HG03108 (cell line): ENCODE data around the gene BCL2L14.
"Not testable (repeated sequence)": the region's sequence is repeated elsewhere in the genome, so short reads cannot be mapped to it uniquely, and the experiment has no call there.

Experiments
- ATAC-seq: cut with Tn5 transposase; IDR thresholded peaks from one replicate; pipeline ENCODE4 v1.9.1; 2021; ENCODE audit warnings: moderate library complexity; ENCODE audit not compliant: unreplicated experiment

BCL2L14 gene

DNA sequence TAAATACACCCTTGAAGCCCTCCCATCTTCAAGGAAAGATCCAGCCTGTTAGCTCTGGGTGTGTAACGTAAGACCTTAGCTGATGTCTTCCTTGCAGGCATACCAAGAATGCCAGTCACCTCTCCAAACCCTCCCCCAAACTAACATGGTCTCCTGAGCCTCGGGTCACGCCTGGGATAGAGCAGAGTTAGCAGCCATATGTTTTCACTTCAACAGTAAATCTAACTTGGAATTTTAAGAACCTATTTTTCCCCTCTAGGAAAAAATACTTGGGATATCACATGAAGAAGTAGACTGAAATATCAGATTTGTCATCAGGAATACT, 27.9 kb downstream of the BCL2L14 start:
- ATAC-seq: no peak

DNA sequence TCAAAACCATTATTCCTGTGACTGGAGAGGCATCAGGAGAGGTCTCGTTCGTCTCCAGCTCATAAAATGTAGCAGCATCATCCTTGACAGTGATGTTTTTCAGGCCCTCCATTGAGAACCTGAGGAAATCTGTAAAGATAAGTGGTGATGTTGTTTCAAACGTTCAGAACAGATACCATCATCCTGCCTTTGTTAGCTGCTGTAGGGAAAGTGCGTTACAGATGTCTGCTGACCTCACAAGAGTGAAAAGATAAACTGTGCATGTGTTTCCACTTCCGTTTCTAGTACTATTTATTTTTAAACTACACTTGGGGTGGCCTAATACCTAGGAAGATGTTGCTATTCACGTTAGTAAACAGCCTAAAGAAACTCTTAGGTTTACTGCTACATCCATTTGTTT, 28.4 kb downstream of the BCL2L14 start:
- no peak for ATAC-seq

GRCh38 chr12:12107678-12108077, 36.9 kb downstream of the BCL2L14 start:
- ATAC-seq: no peak

- ATAC-seq: no peak
Observed at GRCh38 chr12:12108441-12109058, 37.8 kb downstream of the BCL2L14 start.

DNA sequence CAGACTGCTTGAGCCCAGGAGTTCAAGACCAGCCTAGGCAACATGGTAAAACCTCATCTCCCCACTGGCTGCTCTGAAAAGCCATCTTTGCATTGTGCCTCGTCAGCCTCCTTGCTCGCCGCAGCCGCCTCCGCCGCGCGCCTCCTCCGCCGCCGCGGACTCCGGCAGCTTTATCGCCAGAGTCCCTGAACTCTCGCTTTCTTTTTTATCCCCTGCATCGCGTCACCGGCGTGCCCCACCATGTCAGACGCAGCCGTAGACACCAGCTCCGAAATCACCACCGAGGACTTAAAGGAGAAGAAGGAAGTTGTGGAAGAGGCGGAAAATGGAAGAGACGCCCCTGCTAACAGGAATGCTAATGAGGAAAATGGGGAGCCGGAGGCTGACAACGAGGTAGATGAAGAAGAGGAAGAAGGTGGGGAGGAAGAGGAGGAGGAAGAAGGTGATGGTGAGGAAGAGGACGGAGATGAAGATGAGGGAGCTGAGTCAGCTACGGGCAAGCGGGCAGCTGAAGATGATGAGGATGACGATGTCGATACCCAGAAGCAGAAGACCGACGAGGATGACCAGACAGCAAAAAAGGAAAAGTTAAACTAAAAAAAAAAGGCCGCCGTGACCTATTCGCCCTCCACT, 40.3 kb downstream of the BCL2L14 start:
- ATAC-seq: not testable (repeated sequence)

DNA sequence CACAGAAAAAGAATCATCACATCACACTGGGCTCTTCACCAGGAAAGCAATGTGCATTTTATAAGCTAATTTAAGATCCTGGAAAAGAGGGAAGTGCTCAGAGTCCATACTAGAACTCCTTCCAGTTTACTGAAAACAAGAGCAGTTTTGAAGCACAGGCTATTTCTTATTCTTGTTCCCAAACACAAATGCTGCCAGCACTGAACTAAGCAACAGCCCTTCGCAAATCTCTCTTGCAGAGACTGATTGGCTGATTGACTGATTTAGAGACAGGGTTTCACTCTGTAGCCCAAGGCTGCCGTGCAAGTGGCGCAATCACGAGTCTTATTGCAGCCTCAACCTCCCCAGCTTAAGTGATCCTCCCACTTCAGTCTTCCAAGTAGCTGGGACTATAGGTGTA, 44.8 kb downstream of the BCL2L14 start:
- no peak for ATAC-seq

DNA sequence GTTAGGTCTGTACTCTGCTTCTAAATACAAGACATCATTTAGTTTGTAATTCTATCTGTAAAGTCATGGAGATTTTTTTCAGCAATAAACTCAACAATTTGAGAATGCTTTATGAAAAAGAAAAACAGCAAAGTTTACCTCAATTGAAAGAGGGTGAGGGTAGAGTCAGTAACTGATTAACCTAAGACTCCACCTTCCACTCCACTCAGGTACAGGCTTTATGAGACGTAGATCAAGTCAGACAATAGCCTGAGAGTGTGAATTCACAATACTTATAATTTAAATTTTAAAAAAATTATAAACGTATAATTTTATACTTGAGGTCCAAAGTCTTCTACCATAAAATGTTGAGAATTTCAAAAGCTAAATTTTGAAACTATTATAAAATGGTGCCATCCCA, 45.9 kb downstream of the BCL2L14 start:
- no peak for ATAC-seq

- ATAC-seq: no peak
Observed at GRCh38 chr12:12121061-12121460, 50.3 kb downstream of the BCL2L14 start.

- no peak for ATAC-seq
Observed at GRCh38 chr12:12123036-12123604, 52.4 kb downstream of the BCL2L14 start.

- ATAC-seq: no peak
Observed at GRCh38 chr12:12126551-12126950, 55.8 kb downstream of the BCL2L14 start.

DNA sequence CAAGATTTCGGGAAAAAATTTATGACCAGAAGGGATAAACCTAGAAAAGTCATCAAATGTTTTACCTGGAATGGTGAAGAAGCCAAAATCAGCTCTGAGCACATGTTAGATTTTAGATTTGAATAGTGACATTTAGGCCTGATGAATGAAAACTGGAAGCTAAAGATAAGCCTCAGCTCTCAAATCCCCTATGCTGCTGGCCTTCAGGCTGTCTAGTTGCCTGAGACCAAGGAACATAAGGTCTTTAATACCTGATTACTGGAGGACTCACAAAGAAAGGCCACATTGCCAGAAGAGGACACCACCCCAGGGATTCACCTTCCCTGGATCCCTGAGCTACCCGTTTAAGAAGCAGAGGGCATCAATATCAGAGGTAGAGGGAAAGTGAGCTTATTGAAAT, 56.6 kb downstream of the BCL2L14 start:
- ATAC-seq: no peak

- no peak for ATAC-seq
Observed at GRCh38 chr12:12128670-12129069, 57.9 kb downstream of the BCL2L14 start.

DNA sequence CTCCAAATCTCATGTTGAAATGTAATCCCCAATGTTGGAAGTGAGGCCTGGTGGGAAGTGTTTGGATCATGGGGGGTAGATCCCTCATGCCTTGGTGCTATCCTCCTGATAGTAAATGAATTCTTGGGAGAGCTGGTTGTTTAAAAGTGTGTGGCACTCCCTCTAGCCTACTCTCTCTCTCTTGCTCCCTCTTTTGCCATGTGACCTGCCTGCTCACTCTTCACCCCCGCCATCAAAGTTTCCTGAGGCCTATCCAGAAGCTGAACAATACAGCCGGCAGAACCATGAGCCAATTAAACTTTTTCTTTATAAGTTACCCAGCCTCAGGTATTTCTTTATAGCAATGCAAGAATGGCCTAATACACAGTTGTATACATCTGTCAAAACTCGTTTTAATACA, 62.5 kb downstream of the BCL2L14 start:
- ATAC-seq: no peak

- ATAC-seq: no peak
Observed at GRCh38 chr12:12133785-12134184, 63.0 kb downstream of the BCL2L14 start.

DNA sequence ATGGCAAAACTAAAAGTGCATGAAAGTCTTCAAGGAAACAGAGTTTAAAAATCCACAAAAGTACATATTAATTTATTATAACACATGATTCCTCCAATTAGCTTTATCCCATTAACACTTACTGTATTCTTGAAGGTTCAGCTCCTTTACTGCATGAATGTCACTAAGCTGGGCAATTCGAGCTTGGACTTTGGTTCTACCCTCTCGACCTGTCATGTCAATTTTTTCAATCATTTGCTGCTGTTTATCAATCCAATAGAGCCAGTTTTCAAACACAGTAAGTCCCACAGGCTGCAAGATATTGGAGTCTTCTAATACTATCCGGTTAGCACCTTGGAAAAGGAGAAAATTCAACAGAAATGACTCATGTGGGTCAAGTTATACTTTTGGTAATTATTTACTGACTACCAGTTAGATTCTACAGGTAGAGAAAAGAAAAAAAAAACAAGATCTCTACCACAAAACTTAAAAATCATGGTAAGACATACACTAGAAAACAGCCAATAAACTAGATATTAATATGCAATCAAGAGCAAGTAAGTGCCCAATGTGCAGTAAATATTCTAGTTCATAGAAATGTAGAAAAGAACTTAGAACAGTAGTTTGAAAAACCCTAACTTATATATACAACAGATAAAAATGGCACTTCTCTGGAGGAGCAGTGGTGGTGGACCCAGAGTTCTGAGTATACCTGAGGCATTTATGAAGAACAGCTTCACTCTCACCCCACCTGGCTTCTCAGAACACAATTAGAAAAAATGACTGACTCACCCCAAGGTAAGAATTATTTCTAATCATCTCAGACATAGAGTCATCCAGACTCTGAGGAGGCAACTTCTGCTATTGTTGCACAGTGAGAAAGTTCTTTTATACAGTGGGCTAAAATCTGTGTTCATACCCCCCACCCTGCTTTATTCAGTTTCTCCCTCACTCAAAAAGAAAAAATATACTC, 67.7 kb downstream of the BCL2L14 start:
- ATAC-seq: no peak

- ATAC-seq: no peak
Observed at GRCh38 chr12:12141000-12141399, 70.3 kb downstream of the BCL2L14 start.

DNA sequence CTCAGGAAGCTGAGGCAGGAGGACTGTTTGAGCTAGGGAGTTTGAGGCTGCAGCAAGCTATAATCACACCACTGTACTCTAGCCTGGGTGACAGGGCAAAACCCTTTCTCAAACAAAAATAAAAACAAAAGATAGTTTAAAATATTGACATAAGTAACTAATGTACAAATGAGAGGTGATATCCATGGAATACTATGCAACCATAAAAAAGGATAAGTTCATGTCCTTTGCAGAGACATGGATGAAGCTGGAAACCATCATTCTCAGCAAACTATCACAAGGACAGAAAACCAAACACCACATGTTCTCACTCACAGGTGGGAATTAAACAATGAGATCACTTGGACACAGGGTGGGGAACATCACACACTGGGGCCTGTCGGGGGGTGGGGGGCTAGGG, 73.8 kb downstream of the BCL2L14 start:
- not testable (repeated sequence) for ATAC-seq

- ATAC-seq: no peak
Observed at GRCh38 chr12:12147111-12147510, 76.4 kb downstream of the BCL2L14 start.
